Activated T-helper 2 cell treated with anti-CD3 and anti-CD28 coated beads, Interferon-gamma antibody, Interleukin-2, Interleukin-4, amounts not matched to agents 10 μg/mL and 5 μg/mL and 100 μg/mL, durations not matched to agents 14 hours and 24 hours and 36 hours (primary cell): ENCODE measurements around the gene CCBE1. TPM values are rescaled to one million over a fixed set of nuclear protein-coding genes. Genes with fewer than 3 reads are reported as not detected.
"Not testable (repeated sequence)": the region's sequence is repeated elsewhere in the genome, so short reads cannot be mapped to it uniquely, and the experiment has no call there.

Experiments
- DNase-seq: peaks from one replicate; pipeline ENCODE4 v3.0.0; 2021; ENCODE audit warnings: low spot score
- H3K27ac Mint-ChIP-seq: one replicate; pipeline ENCODE4 v1.8.0; 2021; ENCODE audit warnings: mixed read lengths
- H3K27me3 Mint-ChIP-seq: one replicate; pipeline ENCODE4 v1.8.0; 2021; ENCODE audit warnings: low read depth, mixed read lengths
- H3K36me3 Mint-ChIP-seq: one replicate; pipeline ENCODE4 v1.8.0; 2021; ENCODE audit warnings: low read depth, mixed read lengths
- H3K4me1 Mint-ChIP-seq: one replicate; pipeline ENCODE4 v1.8.0; 2021; ENCODE audit warnings: low read depth, mixed read lengths
- H3K4me3 Mint-ChIP-seq: one replicate; pipeline ENCODE4 v1.8.0; 2021; ENCODE audit warnings: low read depth, mild to moderate bottlenecking, moderate library complexity, mixed read lengths
- H3K9me3 Mint-ChIP-seq: one replicate; pipeline ENCODE4 v1.8.0; 2021; ENCODE audit warnings: mixed read lengths
- intact Hi-C: fragments of 100-400 bp; cut with micrococcal nuclease; formaldehyde crosslinking; loops from one replicate; pipeline ENCODE4 v1.15.1; 2023
- total RNA-seq: library from RNA; stranded (reverse); gene quantifications from 2 replicates; pipeline ENCODE4 v1.2.3, GENCODE V29; 2022

The CCBE1 gene
- total RNA-seq, 1 donor from 2014 or later = not detected

DNA sequence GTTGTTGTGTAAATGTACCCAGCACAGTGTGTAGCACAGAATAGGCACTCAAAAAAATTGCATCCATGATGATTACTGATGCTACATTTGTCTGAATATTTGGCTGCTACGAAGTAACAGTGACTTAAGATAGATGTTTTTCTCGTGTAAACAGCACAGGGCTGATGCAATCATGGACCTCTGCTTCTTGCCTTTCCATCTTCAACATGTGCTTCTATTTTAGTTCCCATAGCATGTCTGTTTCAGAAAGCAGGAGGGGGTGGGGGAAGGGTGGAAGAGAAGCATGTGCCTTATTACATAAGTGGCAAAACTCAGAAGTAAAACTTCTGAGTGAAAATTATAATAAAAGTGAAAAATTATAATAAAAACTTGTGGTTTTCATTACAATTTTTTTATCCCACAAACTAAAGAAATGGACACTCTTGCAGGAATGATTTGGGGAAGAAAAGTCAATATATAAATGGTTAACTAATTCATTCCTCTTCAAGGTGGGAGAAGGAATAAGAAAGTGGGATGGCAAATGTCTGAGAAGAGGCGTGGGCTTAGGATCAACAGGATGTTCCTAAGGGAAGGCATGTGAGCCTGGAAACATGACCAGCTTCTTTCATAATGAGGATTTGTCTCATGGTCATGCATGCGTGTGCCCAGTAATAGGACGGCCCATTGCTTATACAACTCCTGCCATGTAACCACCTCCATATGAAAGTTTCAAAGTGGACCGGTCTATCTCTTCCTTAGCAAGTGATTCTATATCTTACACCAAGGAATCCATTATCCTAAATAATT, 27.2 kb downstream of the CCBE1 start:
- H3K36me3 Mint-ChIP-seq = no peaks in the 10 kb centered on the region

DNA sequence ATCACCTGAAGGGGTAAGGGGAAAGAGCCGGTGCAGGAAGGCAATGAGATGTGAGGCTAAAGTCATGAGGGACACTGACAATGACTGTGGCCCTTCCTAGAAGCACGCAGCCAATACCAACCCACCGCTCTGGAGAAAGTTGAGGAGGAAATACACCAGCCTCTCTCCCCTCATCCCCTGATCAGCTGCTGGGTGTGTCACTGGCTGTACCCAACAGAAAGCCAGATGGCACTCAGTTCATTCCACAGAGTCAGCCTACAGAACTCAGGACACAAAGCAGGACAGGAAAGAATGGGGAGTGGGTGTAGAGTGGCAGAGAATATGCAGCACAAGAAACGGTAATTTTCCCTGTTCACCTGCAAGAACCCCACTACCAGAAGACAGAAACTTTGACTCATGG, 29.7 kb downstream of the CCBE1 start:
- Mint-ChIP-seq H3K36me3 (no peaks in the 10 kb centered on the region), H3K27ac (no peak overlapping the region), H3K4me3 (no peak overlapping the region), H3K27me3 (peaks cover 4% of the 10 kb centered on the region), H3K9me3 (no peaks in the 10 kb centered on the region), H3K4me1 (no peaks in the 10 kb centered on the region)
- intact Hi-C loops = no loop called here
- no peak for DNase-seq

More for the DNA sequence above, 27.2 kb downstream of the CCBE1 start:
- H3K27me3 Mint-ChIP-seq = no peaks in the 10 kb centered on the region
- no peak for DNase-seq
- H3K4me3 Mint-ChIP-seq = no peak overlapping the region
- H3K27ac Mint-ChIP-seq = no peak overlapping the region
- intact Hi-C loops = no loop called here
- no peaks in the 10 kb centered on the region for H3K4me1 Mint-ChIP-seq
- H3K9me3 Mint-ChIP-seq = no peaks in the 10 kb centered on the region

DNA sequence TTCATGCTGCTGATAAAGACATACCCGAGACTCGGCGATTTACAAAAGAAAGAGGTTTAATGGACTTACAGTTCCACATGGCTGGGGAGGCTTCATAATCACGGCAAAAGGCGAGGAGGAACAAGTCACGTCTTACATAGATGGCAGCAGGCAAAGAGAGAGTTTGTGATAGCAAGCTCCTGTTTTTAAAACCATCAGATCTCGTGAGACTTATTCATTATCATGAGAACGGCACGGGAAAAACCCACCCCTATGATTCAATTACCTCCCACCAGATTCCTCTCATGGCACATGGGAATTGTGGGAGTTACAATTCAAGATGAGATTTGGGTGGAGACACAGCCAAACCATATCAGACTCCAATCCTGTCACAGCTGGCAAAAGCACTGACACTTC, 31.2 kb downstream of the CCBE1 start:
- DNase-seq, H3K36me3 Mint-ChIP-seq, H3K27me3 Mint-ChIP-seq, H3K9me3 Mint-ChIP-seq, H3K4me1 Mint-ChIP-seq, H3K27ac Mint-ChIP-seq, intact Hi-C loops, H3K4me3 Mint-ChIP-seq: not testable (repeated sequence)

DNA sequence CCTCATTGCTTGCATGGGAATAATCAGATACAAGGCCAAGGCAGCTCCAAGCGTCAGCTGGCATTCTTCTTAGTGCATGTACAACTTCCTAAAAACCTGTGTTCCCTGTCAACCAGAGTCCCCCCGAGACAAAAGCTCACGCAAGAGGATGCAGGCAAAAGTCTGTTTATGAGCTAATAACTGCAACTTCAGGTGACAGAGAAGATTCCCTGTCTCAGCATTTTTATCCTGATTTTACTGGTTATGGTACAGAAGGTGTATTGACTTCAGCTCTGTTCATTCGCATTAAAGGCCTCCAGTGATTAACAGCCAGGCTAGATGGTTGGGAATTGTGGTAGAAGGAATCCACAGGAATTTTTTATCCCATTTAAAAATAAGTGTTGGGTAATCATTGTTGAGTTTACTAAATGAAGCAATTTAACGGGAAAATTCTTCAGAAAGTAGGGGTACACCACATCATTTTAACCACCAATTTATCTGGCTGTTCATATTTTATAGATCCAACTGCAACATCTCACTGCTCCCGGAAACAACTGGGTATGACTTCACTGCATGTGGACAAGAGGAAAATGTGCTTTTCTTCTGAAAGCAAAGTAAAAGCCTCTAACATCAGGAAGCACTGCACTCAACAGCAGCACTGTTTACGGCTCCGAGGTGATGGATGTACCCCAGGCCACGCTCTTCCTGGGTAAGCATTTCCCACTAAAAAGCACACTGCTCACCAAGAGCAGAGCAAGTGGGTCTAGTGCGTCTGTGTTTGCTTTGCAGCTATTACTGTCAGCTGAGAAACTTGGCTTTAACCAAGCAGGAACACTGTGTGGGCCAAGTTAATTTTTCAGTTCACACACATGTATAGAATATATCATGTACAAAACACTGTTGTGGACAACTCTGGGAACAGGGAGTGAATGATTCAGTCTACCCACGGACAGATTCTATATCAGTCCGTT, 31.9 kb downstream of the CCBE1 start:
- DNase-seq = no peak
- Mint-ChIP-seq H3K27ac (no peak overlapping the region), H3K4me3 (no peak overlapping the region), H3K4me1 (no peaks in the 10 kb centered on the region), H3K27me3 (peaks cover 4% of the 10 kb centered on the region), H3K36me3 (no peaks in the 10 kb centered on the region), H3K9me3 (no peaks in the 10 kb centered on the region)
- intact Hi-C loops = no loop called here

DNA sequence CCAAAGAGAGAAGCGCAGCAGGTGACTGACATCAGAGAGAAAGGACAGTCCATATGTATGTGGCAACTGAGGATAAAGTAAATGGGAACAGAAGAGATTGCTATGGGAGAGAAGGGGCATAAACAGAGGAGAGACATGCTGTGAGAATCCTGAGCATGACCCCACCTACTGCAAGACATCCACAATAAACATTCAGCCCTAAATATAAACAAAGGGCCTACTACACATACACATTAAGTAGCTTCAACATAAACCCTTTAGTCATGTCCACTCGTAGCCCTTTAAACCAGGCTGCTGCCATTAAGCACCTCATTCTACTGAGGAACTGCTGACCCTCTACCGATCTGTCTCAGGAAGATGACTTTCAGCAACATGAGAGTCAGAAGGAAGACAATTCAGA, 32.9 kb downstream of the CCBE1 start:
- Mint-ChIP-seq H3K9me3 (no peaks in the 10 kb centered on the region), H3K36me3 (no peaks in the 10 kb centered on the region), H3K27ac (no peak overlapping the region), H3K4me3 (no peak overlapping the region), H3K27me3 (peaks cover 4% of the 10 kb centered on the region), H3K4me1 (no peaks in the 10 kb centered on the region)
- DNase-seq = no peak
- intact Hi-C loops = no loop called here

DNA sequence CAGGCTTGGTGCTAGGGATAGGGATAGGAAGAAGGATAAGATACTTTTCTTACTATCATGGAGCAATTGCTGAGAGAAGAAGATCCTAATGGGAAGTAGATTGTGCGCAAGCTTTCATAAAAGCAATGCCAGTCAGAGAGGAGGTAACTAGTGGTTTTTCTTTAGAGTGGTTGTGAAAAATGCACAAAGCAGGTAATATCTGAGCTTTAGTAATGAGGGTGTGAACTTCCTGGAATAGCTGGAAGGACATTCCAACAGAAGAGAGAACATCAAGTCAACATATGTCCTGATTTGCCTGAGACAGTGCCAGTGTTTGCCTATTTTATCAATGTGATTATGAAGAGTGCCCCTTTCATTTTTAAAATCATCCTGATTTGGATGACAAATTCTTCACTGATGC, 34.1 kb downstream of the CCBE1 start:
- peaks cover 4% of the 10 kb centered on the region for H3K27me3 Mint-ChIP-seq
- H3K36me3 Mint-ChIP-seq = no peaks in the 10 kb centered on the region
- H3K9me3 Mint-ChIP-seq = no peaks in the 10 kb centered on the region
- no peak for DNase-seq
- intact Hi-C loops = no loop called here
- H3K4me1 Mint-ChIP-seq = no peaks in the 10 kb centered on the region
- no peak overlapping the region for H3K27ac Mint-ChIP-seq
- no peak overlapping the region for H3K4me3 Mint-ChIP-seq

DNA sequence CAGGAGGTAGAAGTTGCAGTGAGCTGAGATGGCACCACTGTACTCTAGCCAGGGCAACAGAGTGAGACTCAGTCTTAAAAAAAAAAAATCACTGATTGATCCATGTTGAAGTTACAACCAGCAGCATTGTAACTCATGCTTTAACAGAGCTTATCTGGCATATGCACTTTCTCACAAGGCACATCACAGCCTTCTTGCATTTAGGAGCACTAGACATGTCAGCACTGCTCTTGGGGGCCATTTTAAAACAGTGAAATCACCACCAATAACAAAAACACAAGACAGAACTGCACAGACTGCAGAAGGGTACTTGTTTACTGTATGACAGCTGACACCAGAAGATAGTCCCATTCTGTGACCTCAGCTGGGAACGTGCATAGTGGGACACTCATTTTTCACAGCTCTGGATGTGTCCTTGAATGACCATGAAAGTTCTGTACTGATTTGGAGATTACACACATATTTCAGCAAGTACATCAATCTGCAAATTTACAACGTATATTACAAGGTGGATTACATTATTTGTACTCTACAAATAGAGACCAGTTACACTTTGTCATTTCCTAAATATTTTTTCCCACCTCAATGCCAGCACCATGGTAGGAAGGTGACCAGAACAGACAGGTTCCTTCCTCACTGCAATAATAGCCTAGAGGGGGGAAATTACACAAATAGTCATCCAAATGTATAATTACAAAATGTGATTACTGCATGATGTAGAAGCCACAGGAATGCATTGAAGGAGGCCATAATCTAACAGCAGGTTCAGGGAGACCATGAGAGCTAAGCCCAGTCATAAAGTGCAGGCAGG, 35.1 kb downstream of the CCBE1 start:
- Mint-ChIP-seq H3K4me3 (no peak overlapping the region), H3K4me1 (no peaks in the 10 kb centered on the region), H3K36me3 (no peaks in the 10 kb centered on the region), H3K9me3 (no peaks in the 10 kb centered on the region), H3K27ac (no peak overlapping the region), H3K27me3 (peaks cover 4% of the 10 kb centered on the region)
- intact Hi-C loops = no loop called here
- no peak for DNase-seq

DNA sequence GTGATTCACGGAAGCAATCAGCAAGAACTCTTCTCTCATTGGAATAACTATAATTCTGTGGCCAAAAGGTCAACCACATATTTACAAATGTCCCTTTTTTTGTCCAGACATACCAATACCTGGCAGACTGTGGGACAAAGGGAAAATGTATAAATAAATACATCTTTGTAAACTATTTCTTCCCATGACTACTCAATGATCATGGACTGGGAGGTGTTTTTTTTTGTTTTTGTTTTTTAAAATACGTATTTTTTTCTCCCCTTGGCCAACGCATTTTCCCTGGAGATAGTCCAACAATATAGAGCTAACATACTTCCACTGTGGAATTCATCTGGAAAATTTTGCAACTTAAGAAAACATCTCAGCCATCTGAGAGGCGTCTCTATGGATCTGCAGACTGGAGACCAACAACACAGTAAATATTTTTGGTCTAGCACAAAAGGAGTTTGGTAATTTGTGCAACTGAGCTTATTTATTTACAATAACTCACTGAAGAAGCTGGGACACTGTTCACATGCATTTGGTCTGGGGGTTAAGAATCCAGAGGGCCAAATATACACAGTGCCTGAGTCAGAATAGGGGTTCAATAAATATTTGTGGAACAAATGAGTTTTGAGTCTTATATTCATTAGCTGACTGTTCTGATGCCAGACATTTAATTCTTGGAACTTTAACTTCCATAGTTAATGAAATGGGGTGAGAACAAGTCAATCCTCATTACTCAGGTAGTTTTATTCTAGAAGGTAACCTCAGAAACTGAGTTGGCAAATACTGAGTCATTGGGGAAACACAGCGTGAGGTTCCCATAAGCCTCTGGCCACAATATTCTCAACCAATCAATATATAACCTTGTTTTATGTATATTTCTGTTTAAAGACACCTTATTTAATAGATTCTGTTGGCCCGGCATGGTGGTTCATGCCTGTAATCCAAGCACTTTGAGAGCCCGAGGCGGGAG, 36.2 kb downstream of the CCBE1 start:
- Mint-ChIP-seq H3K4me1 (no peaks in the 10 kb centered on the region), H3K4me3 (no peak overlapping the region), H3K27ac (no peak overlapping the region), H3K36me3 (no peaks in the 10 kb centered on the region), H3K9me3 (no peaks in the 10 kb centered on the region), H3K27me3 (peaks cover 4% of the 10 kb centered on the region)
- DNase-seq = no peak
- intact Hi-C loops = no loop called here

DNA sequence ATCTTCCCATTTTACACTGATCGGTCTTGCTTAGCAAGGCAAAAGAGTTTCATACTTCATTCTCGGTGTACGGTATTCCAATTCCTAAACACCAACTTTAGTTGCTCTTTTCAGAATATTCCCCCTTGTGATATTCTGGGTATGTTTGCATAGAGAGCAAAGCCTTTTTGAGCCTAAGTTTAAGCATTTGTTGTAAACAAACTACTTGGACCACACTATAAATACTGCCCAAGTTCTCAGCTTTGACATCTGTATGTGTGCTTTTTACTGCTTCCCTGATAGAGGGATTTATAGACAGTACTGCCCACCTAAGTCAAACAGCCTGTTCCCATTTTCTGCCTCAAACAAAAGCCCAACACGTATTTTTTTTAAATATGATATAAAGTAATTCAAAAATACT, 36.9 kb downstream of the CCBE1 start:
- no peaks in the 10 kb centered on the region for H3K4me1 Mint-ChIP-seq
- H3K27ac Mint-ChIP-seq = no peak overlapping the region
- H3K36me3 Mint-ChIP-seq = no peaks in the 10 kb centered on the region
- peaks cover 4% of the 10 kb centered on the region for H3K27me3 Mint-ChIP-seq
- H3K4me3 Mint-ChIP-seq = no peak overlapping the region
- no peak for DNase-seq
- intact Hi-C loops = no loop called here
- no peaks in the 10 kb centered on the region for H3K9me3 Mint-ChIP-seq

DNA sequence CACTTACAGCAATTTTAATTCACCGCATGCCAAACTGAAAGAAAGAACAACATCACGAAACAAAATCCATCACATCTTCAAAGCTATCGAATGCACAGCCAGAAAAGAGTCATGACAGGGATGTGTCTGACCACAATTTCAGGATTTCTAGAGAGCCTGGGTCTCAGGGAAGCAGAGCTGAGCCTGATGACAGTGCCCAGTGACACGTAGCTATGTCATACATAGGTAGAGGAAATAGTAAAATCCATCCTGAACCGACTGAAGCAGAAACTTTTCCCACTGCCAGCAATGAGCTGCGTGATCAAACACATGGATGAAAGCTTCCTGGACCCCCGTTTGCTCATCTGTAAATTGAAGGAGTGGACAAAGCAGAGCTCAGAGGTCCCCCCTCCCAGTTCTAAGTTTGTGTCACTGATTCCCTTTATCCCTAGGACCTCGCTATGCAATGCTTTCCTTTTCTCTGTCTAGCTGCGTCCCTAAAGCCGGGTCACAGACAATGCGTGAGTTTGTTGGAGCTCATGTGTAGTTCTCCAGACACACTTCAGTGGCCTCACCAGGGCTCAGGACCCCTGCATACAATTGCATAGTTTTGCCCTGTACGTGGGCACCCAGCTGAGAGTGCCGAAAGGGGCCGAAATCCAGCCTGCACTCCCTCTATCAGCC, 37.6 kb downstream of the CCBE1 start:
- H3K4me3 Mint-ChIP-seq = no peak overlapping the region
- no peak overlapping the region for H3K27ac Mint-ChIP-seq
- no peaks in the 10 kb centered on the region for H3K36me3 Mint-ChIP-seq
- H3K4me1 Mint-ChIP-seq = no peaks in the 10 kb centered on the region
- intact Hi-C loops = no loop called here
- peaks cover 4% of the 10 kb centered on the region for H3K27me3 Mint-ChIP-seq
- DNase-seq = no peak
- H3K9me3 Mint-ChIP-seq = no peaks in the 10 kb centered on the region

DNA sequence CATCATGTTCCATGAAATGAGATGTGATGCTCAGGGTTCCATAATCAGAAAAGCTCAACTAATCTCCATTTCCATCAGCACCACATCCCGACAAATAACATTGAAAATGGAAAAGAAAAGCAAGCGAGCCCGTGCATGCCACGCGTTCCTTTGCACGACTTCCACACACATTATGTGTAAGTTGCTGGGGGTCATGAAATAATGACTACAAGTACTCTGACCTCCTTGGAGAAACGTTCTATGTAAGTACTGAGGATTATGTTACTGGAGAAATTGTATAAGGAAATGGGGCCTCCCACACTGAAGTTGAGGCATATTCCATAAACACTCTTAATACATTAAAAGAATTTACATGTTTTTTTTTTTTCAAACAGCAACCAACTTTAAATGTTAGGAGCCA, 38.3 kb downstream of the CCBE1 start:
- Mint-ChIP-seq H3K9me3 (no peaks in the 10 kb centered on the region), H3K4me3 (no peak overlapping the region)
- intact Hi-C loops = no loop called here

More for the DNA sequence above, 38.3 kb downstream of the CCBE1 start:
- no peaks in the 10 kb centered on the region for H3K36me3 Mint-ChIP-seq
- no peak overlapping the region for H3K27ac Mint-ChIP-seq
- DNase-seq = no peak
- peaks cover 4% of the 10 kb centered on the region for H3K27me3 Mint-ChIP-seq
- H3K4me1 Mint-ChIP-seq = no peaks in the 10 kb centered on the region
